Ascending aorta (tissue), 2 donors: ENCODE data around the gene USP22. TPM values are rescaled to one million over a fixed set of nuclear protein-coding genes. Genes with fewer than 3 reads are reported as not detected.

ENCODE experiments used
- DNase-seq, 2 donors: peaks; one replicate each; pipeline ENCODE4 v3.0.0-alpha.2; 2019; ENCODE audit warnings: low spot score in 2 of 2
- H3K27ac ChIP-seq, 2 donors: fragments of 200-600 bp; sonication (generic); one replicate each; pipeline ENCODE4 v1.5.1; 2016 to 2017; ENCODE audit warnings: mild to moderate bottlenecking in 1 of 2
- H3K27me3 ChIP-seq: fragments of 200-600 bp; sonication (generic); one replicate; pipeline ENCODE4 v1.5.1; 2017
- H3K36me3 ChIP-seq, 2 donors: fragments of 200-600 bp; sonication (generic); one replicate each; pipeline ENCODE4 v1.5.1; 2016
- H3K4me1 ChIP-seq, 2 donors: fragments of 200-600 bp; sonication (generic); one replicate each; pipeline ENCODE4 v1.5.1; 2016 to 2017; ENCODE audit warnings: mild to moderate bottlenecking in 1 of 2
- H3K4me3 ChIP-seq, 2 donors: fragments of 200-600 bp; sonication (generic); one replicate each; pipeline ENCODE4 v1.5.1; 2016 to 2017; ENCODE audit warnings: mild to moderate bottlenecking in 1 of 2
- H3K9me3 ChIP-seq, 2 donors: fragments of 200-600 bp; sonication (generic); one replicate each; pipeline ENCODE4 v1.5.1; 2016
- intact Hi-C: fragments of 100-400 bp; cut with DNase I; formaldehyde crosslinking; loops from one replicate; pipeline ENCODE4 v1.15.1; 2023
- total RNA-seq: library from RNA; depleted of rRNA; stranded (reverse); fragments of >200 nt; gene quantifications from one replicate; pipeline ENCODE4 v1.1.0, GENCODE V29; 2016
- TF ChIP-seq, protein P1 (sequence below), 3 experiments: fragments of 200-600 bp in 2 of 3; fragments of 450-650 bp in 1 of 3; sonication (generic) in 2 of 3; IDR thresholded peaks; one replicate each; pipeline ENCODE4 v1.5.1; 2016 to 2019; ENCODE audit warnings: antibody characterized with exemption in 3 of 3, mild to moderate bottlenecking in 1 of 3, moderate library complexity in 1 of 3

The USP22 gene
- total RNA-seq, 1 donor from 2014 or later, result 170 TPM

GRCh38 chr17:21012736-21013135, 30.1 kb downstream of the USP22 start:
- H3K9me3 ChIP-seq, result no peaks in the 10 kb centered on the region
- no peaks in the 10 kb centered on the region for H3K4me1 ChIP-seq
- intact Hi-C loops, result loop anchor here (5.0 kb wide), 1 partner anchor 35 kb away; no protein-coding TSS in a partner anchor
- H3K27ac ChIP-seq, result no peak overlapping the region
- peaks cover 97 to 100% of the 10 kb centered on the region in 2 donors for H3K36me3 ChIP-seq
- no peak for DNase-seq
- TF ChIP-seq, protein P1, sequence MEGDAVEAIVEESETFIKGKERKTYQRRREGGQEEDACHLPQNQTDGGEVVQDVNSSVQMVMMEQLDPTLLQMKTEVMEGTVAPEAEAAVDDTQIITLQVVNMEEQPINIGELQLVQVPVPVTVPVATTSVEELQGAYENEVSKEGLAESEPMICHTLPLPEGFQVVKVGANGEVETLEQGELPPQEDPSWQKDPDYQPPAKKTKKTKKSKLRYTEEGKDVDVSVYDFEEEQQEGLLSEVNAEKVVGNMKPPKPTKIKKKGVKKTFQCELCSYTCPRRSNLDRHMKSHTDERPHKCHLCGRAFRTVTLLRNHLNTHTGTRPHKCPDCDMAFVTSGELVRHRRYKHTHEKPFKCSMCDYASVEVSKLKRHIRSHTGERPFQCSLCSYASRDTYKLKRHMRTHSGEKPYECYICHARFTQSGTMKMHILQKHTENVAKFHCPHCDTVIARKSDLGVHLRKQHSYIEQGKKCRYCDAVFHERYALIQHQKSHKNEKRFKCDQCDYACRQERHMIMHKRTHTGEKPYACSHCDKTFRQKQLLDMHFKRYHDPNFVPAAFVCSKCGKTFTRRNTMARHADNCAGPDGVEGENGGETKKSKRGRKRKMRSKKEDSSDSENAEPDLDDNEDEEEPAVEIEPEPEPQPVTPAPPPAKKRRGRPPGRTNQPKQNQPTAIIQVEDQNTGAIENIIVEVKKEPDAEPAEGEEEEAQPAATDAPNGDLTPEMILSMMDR (IDR thresholded peaks at IDR 0.05), result no peak
- no peak overlapping the region for H3K4me3 ChIP-seq
- H3K27me3 ChIP-seq, result no peaks in the 10 kb centered on the region

DNA sequence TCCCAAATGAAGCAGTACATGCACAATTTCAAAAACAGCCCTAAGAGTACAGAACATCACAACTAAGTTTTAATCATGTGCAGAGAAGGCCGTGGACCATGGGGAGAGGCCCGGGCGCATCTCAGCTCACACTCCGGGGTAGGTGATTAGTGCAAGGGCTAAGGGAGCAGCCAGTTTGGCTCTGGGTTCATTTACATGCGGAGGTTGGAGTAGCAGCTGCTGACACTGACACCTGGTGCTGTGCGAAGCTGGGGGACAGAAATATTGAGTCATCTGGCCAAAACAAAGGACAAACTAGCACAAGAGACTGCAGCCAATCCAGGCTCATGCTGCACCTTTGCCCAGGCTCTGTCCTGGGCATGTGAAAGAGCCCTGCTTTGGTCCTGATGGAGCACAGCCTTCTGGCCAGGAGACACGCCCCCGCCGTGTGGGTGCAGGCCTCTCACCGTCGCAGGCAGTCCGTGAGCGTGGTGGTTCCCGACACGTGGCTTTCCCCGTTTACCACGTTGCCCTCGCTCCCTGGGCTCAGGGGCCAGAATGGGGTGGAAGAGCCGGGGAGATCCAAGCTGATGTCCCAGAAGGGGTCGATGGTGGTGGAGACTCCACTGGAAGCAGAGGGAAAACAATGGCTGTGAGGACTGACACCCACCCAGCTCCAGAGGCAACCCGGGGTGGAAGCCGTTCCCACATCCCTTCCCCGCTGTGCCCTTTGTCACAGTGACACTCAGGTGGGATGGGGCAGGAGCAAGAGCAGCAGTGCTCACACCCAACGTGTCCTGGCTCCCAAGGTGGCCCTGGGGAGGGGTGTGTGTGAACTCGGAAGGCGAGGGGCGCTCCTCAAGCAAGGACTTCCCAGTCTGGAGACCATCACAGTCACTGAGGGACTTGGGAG, 31.9 kb downstream of the USP22 start:
- TF ChIP-seq, protein P1 (IDR thresholded peaks at IDR 0.05), result no peak
- Histone ChIP-seq H3K9me3 (no peaks in the 10 kb centered on the region), H3K36me3 (peaks cover 96 to 100% of the 10 kb centered on the region in 2 donors), H3K4me3 (no peak overlapping the region), H3K4me1 (no peaks in the 10 kb centered on the region), H3K27ac (no peak overlapping the region), H3K27me3 (no peaks in the 10 kb centered on the region)
- no peak for DNase-seq
- intact Hi-C loops, result loop anchor here (5.0 kb wide), 1 partner anchor 36 kb away; no protein-coding TSS in a partner anchor

DNA sequence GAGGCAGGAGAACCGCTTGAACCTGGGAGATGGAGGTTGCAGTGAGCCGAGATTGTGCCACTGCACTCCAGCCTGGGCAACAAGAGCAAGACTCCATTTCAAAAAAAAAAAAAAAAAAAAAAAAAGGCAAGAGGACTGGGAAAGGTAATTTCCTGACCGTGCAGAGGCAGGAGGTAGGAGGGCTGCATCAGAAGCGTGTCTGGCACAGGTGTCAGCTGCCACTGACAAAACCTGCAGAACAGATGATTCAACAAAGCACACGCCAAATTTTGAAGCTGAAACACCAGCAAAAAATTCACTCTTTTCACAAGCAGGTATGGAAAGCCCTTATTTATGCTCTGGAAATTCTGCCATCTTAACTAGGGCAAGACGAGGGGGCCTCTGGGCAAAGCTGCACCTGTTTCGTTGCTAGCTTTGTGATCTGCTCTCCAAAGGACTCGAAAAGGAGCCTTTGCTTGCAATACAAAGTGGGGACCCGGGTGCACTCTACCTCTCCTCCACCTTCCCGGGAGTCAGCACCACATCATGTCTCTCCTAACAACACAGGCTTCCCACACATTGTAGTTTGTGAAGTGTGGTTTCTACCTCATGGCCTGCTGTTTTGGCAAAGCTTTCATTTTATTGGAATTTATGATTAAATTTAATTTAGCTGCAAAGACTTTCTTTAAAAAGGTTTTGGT, 33.7 kb downstream of the USP22 start:
- Histone ChIP-seq H3K4me1 (no peaks in the 10 kb centered on the region), H3K27me3 (no peaks in the 10 kb centered on the region)
- TF ChIP-seq, protein P1 (IDR thresholded peaks at IDR 0.05), result no peak

DNA sequence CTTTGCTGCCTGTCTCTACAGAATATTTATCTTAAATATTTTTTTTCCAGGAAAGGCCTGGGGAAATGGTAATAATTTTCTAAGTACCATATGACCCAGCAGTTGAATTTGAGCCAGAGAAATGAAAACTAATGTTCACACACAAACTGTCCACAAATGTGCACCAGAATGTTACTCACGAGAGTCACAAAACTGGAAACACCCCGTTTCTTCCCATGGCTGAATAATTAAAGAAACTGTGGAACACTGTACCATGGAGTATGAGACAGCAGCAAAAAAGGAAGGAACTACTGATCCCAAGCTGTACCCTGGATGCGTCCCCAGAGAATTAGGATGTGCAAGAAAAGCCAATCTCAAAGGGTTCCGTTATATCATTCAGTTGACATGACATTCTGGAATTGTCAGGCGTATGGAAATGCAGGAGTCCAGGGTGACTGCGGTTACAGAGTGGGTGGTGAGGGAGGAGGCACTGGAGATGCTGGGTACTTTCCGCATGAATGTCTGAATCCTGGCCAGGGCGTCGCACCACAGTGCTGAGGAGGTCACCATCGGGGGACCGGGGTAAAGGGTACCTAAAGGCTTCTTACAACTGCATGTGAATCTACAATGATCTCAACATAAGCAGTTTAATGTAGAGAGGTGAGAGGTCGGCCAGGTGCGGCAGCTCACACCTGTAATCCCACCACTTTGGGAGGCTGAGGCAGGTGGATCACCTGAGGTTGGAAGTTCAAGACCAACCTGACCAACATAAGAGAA, 34.5 kb downstream of the USP22 start:
- intact Hi-C loops, result no loop called here
- Histone ChIP-seq H3K27me3 (no peaks in the 10 kb centered on the region), H3K9me3 (no peaks in the 10 kb centered on the region), H3K36me3 (peaks cover 98 to 100% of the 10 kb centered on the region in 2 donors), H3K4me3 (no peak overlapping the region), H3K4me1 (no peaks in the 10 kb centered on the region), H3K27ac (no peak overlapping the region)
- TF ChIP-seq, protein P1 (IDR thresholded peaks at IDR 0.05), result no peak
- DNase-seq, result no peak

More for the DNA sequence above, 33.7 kb downstream of the USP22 start:
- H3K4me3 ChIP-seq, result no peak overlapping the region
- intact Hi-C loops, result no loop called here
- no peak for DNase-seq
- no peak overlapping the region for H3K27ac ChIP-seq
- peaks cover 97 to 100% of the 10 kb centered on the region in 2 donors for H3K36me3 ChIP-seq
- no peaks in the 10 kb centered on the region for H3K9me3 ChIP-seq

DNA sequence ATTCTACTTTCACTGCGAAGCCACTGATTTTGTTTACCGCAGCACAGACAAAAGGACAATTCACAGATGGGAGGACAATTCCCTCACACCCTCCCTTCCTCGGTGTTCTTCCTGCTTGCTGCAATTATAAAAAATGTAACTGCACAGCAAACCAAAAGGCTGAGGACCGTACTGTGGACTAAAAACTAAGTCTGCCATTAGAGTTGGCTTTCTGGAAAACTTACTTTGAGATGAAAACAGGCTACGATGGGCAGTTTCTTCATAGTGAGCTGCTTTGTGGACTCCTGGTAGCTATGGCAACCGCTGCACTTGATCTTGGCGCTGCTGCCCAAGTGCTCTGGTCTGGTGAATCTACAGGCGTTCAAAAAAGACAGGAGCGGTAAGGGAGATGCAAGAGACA, 35.2 kb downstream of the USP22 start:
- H3K4me1 ChIP-seq, result no peaks in the 10 kb centered on the region
- no peaks in the 10 kb centered on the region for H3K9me3 ChIP-seq
- H3K36me3 ChIP-seq, result peaks cover 98 to 100% of the 10 kb centered on the region in 2 donors
- no peak overlapping the region for H3K27ac ChIP-seq
- DNase-seq, result no peak
- no peak overlapping the region for H3K4me3 ChIP-seq
- no peaks in the 10 kb centered on the region for H3K27me3 ChIP-seq
- TF ChIP-seq, protein P1 (IDR thresholded peaks at IDR 0.05), result no peak
- intact Hi-C loops, result no loop called here
